T-cell (primary cell): Measurements from ENCODE around the gene CCDC197. TPM values are rescaled to one million over a fixed set of nuclear protein-coding genes. Genes with fewer than 3 reads are reported as not detected.

Experiments
- ATAC-seq, 4 experiments: fragments of 200-7000 bp in 3 of 4; fragments of 150-1000 bp in 1 of 4; cut with Tn5 transposase; replicated peaks in 1 of 4; 1 replicate in 3 of 4; 2 replicates in 1 of 4; pipeline ENCODE4 v1.10.0; 2021; ENCODE audit warnings: moderate library complexity in 3 of 4, mild to moderate bottlenecking in 2 of 4, moderate number of reproducible peaks in 1 of 4
- CTCF ChIA-PET, 2 donors: fragments of 300-600 bp; sonication (Branson Sonifier 250); formaldehyde crosslinking; loops; one replicate each; lab custom pipeline; 2022; ENCODE audit warnings: antibody characterized with exemption in 2 of 2; lab: Charles Lee
- POLR2A ChIA-PET, 2 donors: fragments of 300-600 bp; sonication (Branson Sonifier 250); formaldehyde crosslinking; loops; one replicate each; lab custom pipeline; 2022; ENCODE audit warnings: antibody characterized with exemption in 2 of 2; lab: Charles Lee
- DNase-seq, 35 experiments: peaks; one replicate each; pipeline versions ENCODE4 v3.0.0 to v3.0.0-alpha.2; 2013 to 2023
- H3K27ac ChIP-seq: one replicate; pipeline ENCODE4 v1.5.1; 2013; ENCODE audit warnings: low read length
- H3K27me3 ChIP-seq, 2 experiments: replicated peaks in 1 of 2; 1 replicate in 1 of 2; 2 replicates in 1 of 2; pipeline versions ENCODE4 v1.6.1 to v1.7.0; 2013; ENCODE audit warnings: low read length in 1 of 2, mixed read lengths in 1 of 2; ENCODE audit not compliant: control insufficient read depth in 2 of 2, insufficient read depth in 2 of 2; ENCODE audit errors: extremely low read depth in 1 of 2
- H3K36me3 ChIP-seq, 2 donors: 1 replicate in 1 of 2; 2 replicates in 1 of 2; pipeline versions ENCODE4 v1.6.1 to v1.7.0; 2013; ENCODE audit warnings: low read length in 1 of 2; ENCODE audit not compliant: control insufficient read depth in 2 of 2, insufficient read depth in 1 of 2; ENCODE audit errors: extremely low read depth in 1 of 2
- H3K4me1 ChIP-seq, 2 experiments: 1 replicate in 1 of 2; 2 replicates in 1 of 2; pipeline versions ENCODE4 v1.6.1 to v1.7.0; 2013; ENCODE audit warnings: low read length in 2 of 2, mixed read lengths in 1 of 2; ENCODE audit not compliant: insufficient read depth in 2 of 2, control insufficient read depth in 1 of 2; ENCODE audit errors: extremely low read depth in 1 of 2
- H3K4me3 ChIP-seq, 2 donors: 1 replicate in 1 of 2; 2 replicates in 1 of 2; pipeline versions ENCODE4 v1.5.1 to v1.7.0; 2013; ENCODE audit warnings: mild to moderate bottlenecking in 2 of 2, low read length in 1 of 2, moderate library complexity in 1 of 2; ENCODE audit not compliant: control insufficient read depth in 1 of 2; ENCODE audit errors: extremely low read depth in 1 of 2
- H3K9me3 ChIP-seq: 2 replicates; pipeline ENCODE4 v1.7.0; 2013
- H3K27ac Mint-ChIP-seq, 2 donors: one replicate each; pipeline ENCODE4 v1.8.0; 2020 to 2021; ENCODE audit warnings: mild to moderate bottlenecking in 2 of 2, mixed read lengths in 2 of 2
- H3K27me3 Mint-ChIP-seq, 2 donors: one replicate each; pipeline ENCODE4 v1.8.0; 2021 to 2022; ENCODE audit warnings: mixed read lengths in 2 of 2
- H3K36me3 Mint-ChIP-seq: one replicate; pipeline ENCODE4 v1.8.0; 2021; ENCODE audit warnings: mixed read lengths
- H3K4me1 Mint-ChIP-seq, 3 donors: one replicate each; pipeline ENCODE4 v1.8.0; 2020 to 2022; ENCODE audit warnings: mixed read lengths in 3 of 3, mild to moderate bottlenecking in 1 of 3
- H3K4me3 Mint-ChIP-seq, 3 donors: one replicate each; pipeline ENCODE4 v1.8.0; 2020 to 2022; ENCODE audit warnings: mild to moderate bottlenecking in 3 of 3, mixed read lengths in 3 of 3, moderate library complexity in 3 of 3
- H3K9me3 Mint-ChIP-seq, 3 donors: one replicate each; pipeline ENCODE4 v1.8.0; 2020 to 2022; ENCODE audit warnings: mixed read lengths in 3 of 3
- WGBS: methylation state at CpG from one replicate; pipeline ENCODE4 v1.1.5; 2013; ENCODE audit warnings: missing lambda C conversion rate; ENCODE audit not compliant: insufficient coverage; 5-methylcytosine and 5-hydroxymethylcytosine counted together
- total RNA-seq, 35 experiments: library from RNA in 6 of 35; stranded (reverse) in 6 of 35; fragments of 120-200 nt in 1 of 35; gene quantifications; one replicate each; pipeline versions ENCODE4 v1.2.1 to v1.2.4 and lab custom pipeline; 2013 to 2026

The CCDC197 gene
- total RNA-seq, 5 donors from 2014 or later (not counting 1 experiment from before 2014, with no cell fraction given), result not detected

DNA sequence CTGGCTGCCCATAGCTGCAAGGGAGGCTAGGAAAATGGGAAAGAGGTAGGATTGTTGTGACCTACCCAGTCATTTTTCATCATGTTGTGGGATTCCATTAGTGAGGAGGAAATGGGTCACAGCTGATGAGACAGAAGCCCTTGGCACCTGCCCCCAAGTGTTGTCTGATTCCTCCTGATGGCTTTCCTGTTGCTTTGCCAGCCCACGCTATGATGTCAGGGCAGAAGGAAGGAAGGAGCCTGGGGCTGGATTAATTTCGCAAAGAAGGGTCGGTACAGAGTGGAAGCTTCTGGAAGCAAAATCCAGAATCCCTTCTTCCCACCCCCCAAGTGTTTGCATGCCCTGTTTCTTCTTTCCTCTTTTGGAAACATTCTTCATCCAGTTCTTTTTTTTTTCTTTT lies 37.8 kb downstream of the CCDC197 start:
- Mint-ChIP-seq H3K27me3 (no peaks in the 10 kb centered on the region), H3K9me3 (no peaks in the 10 kb centered on the region), H3K27ac (no peak overlapping the region), H3K4me1 (peaks cover 3 to 5% (median 4%) of the 10 kb centered on the region in 3 donors), H3K4me3 (no peak overlapping the region), H3K36me3 (no peaks in the 10 kb centered on the region)
- WGBS, result no CpG with 5 or more reads among the region's 3 CpGs
- no peaks in the 10 kb centered on the region for H3K9me3 ChIP-seq
- peaks cover 0 to 5% of the 10 kb centered on the region in 2 experiments for H3K4me1 ChIP-seq
- no peak for DNase-seq
- peaks cover 0 to 5% of the 10 kb centered on the region in 2 experiments for H3K27me3 ChIP-seq
- POLR2A ChIA-PET, result no interaction called here
- CTCF ChIA-PET, result interaction anchor here (0.6 to 3.4 kb wide), 18 partner anchors 9 to 147 kb away, joined by 3 to 50 read pairs (median 4); partner anchors contain the start of gene OTUB2 (in 1 of the 2)
- H3K36me3 ChIP-seq, result no peaks in the 10 kb centered on the region
- no peak for ATAC-seq
- no peak overlapping the region for H3K4me3 ChIP-seq
- no peak overlapping the region for H3K27ac ChIP-seq

- ATAC-seq, result peak; percentile 70 to 92 (median 86)
- Mint-ChIP-seq H3K4me1 (peaks cover 3 to 12% (median 4%) of the 10 kb centered on the region in 3 donors), H3K36me3 (no peaks in the 10 kb centered on the region), H3K4me3 (no peak overlapping the region), H3K9me3 (no peaks in the 10 kb centered on the region), H3K27me3 (no peaks in the 10 kb centered on the region), H3K27ac (no peak overlapping the region)
- 35% methylated on average over 10 of the region's 12 CpGs for WGBS
- ChIA-PET POLR2A (no interaction called here), CTCF (interaction anchor here (0.6 to 3.4 kb wide), 28 partner anchors 9 to 450 kb away, joined by 3 to 50 read pairs (median 5); partner anchors contain the start of genes DDX24 (in 1 of the 2), IFI27L1 (in 1 of the 2), IFI27L2 (in 1 of the 2) and OTUB2 (in 1 of the 2))
- DNase-seq, result peak; percentile 32 to 85 (median 67)
- H3K4me1 ChIP-seq, result peaks cover 0 to 5% of the 10 kb centered on the region in 2 experiments
- no peak overlapping the region for H3K27ac ChIP-seq
- H3K27me3 ChIP-seq, result peaks cover 0 to 5% of the 10 kb centered on the region in 2 experiments
- no peak overlapping the region for H3K4me3 ChIP-seq
- H3K36me3 ChIP-seq, result no peaks in the 10 kb centered on the region
- H3K9me3 ChIP-seq, result no peaks in the 10 kb centered on the region
Measured at GRCh38 chr14:94036313-94037167, 39.4 kb downstream of the CCDC197 start.

DNA sequence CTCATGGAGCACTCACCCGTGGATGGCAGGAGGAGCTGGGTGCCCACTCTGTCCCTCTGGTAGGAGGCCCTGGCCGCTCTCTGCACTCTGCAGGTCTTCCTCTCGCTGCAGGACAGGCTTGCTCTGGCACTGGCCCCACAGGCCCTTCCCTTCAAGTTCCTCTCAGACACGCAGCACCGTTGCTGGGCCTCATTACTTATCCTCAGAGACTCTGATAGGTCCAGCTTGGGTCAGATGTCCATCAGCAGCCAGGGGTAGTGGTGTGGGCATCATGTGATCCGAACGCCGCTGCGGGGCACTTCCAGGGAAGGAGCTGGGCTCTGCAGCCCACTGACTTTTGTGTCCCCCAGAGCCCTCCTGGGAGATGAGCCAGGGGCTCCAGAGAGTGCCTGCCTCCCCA lies 40.9 kb downstream of the CCDC197 start:
- Mint-ChIP-seq H3K9me3 (no peaks in the 10 kb centered on the region), H3K27ac (no peak overlapping the region), H3K36me3 (no peaks in the 10 kb centered on the region), H3K4me3 (no peak overlapping the region), H3K27me3 (no peaks in the 10 kb centered on the region), H3K4me1 (peaks cover 3 to 12% (median 4%) of the 10 kb centered on the region in 3 donors)
- no peak overlapping the region for H3K27ac ChIP-seq
- no peak for ATAC-seq
- 84% methylated on average over 6 of the region's 9 CpGs for WGBS
- H3K4me1 ChIP-seq, result peaks cover 0 to 5% of the 10 kb centered on the region in 2 experiments
- ChIA-PET POLR2A (no interaction called here), CTCF (interaction anchor here (0.7 to 3.1 kb wide), 5 partner anchors 9 to 142 kb away, joined by 3 to 33 read pairs (median 6); no protein-coding TSS in a partner anchor)
- H3K27me3 ChIP-seq, result peaks cover 0 to 5% of the 10 kb centered on the region in 2 experiments
- no peaks in the 10 kb centered on the region for H3K9me3 ChIP-seq
- no peak for DNase-seq
- H3K4me3 ChIP-seq, result no peak overlapping the region
- no peaks in the 10 kb centered on the region for H3K36me3 ChIP-seq

GRCh38 chr14:94038510-94038909 lies 41.4 kb downstream of the CCDC197 start:
- peaks cover 3 to 12% (median 4%) of the 10 kb centered on the region in 3 donors for H3K4me1 Mint-ChIP-seq

GRCh38 chr14:94038921-94039629 lies 42.0 kb downstream of the CCDC197 start:
- no peaks in the 10 kb centered on the region for H3K27me3 Mint-ChIP-seq
- WGBS, result 85% methylated on average over 8 of the region's 11 CpGs
- peaks cover 0 to 2% of the 10 kb centered on the region in 2 donors for H3K36me3 ChIP-seq
- no peak overlapping the region for H3K4me3 Mint-ChIP-seq
- no peak overlapping the region for H3K4me3 ChIP-seq
- H3K27me3 ChIP-seq, result peaks cover 0 to 5% of the 10 kb centered on the region in 2 experiments
- no peak overlapping the region for H3K27ac ChIP-seq
- ChIA-PET POLR2A (interaction anchor here in 1 of 2 donors (0.6 kb wide), 1 partner anchor 35 kb away, joined by 4 read pairs; no protein-coding TSS in a partner anchor), CTCF (interaction anchor here (0.6 to 2.4 kb wide), 4 partner anchors 10 to 142 kb away, joined by 3 to 6 read pairs (median 6); no protein-coding TSS in a partner anchor)
- H3K9me3 Mint-ChIP-seq, result no peaks in the 10 kb centered on the region
- no peaks in the 10 kb centered on the region for H3K9me3 ChIP-seq
- ATAC-seq (no peak), DNase-seq (no peak)
- H3K27ac Mint-ChIP-seq, result no peak overlapping the region
- H3K4me1 ChIP-seq, result peaks cover 0 to 5% of the 10 kb centered on the region in 2 experiments
- H3K4me1 Mint-ChIP-seq, result peaks cover 3 to 12% (median 4%) of the 10 kb centered on the region in 3 donors
- H3K36me3 Mint-ChIP-seq, result no peaks in the 10 kb centered on the region

More at GRCh38 chr14:94038510-94038909, 41.4 kb downstream of the CCDC197 start:
- ATAC-seq (no peak), DNase-seq (no peak)
- Histone ChIP-seq H3K9me3 (no peaks in the 10 kb centered on the region), H3K36me3 (no peaks in the 10 kb centered on the region), H3K4me3 (no peak overlapping the region), H3K27ac (no peak overlapping the region), H3K4me1 (peaks cover 0 to 5% of the 10 kb centered on the region in 2 experiments), H3K27me3 (peaks cover 0 to 5% of the 10 kb centered on the region in 2 experiments)
- Mint-ChIP-seq H3K27me3 (no peaks in the 10 kb centered on the region), H3K9me3 (no peaks in the 10 kb centered on the region), H3K4me3 (no peak overlapping the region), H3K36me3 (no peaks in the 10 kb centered on the region), H3K27ac (no peak overlapping the region)
- no CpG with 5 or more reads among the region's 7 CpGs for WGBS
- ChIA-PET CTCF (interaction anchor here (0.6 to 3.1 kb wide), 5 partner anchors 9 to 141 kb away, joined by 3 to 33 read pairs (median 6); no protein-coding TSS in a partner anchor), POLR2A (no interaction called here)

GRCh38 chr14:94040247-94040646 lies 43.1 kb downstream of the CCDC197 start:
- Histone ChIP-seq H3K4me1 (peaks cover 0 to 5% of the 10 kb centered on the region in 2 experiments), H3K36me3 (peaks cover 4 to 5% of the 10 kb centered on the region in 2 donors), H3K27ac (no peak overlapping the region), H3K4me3 (no peak overlapping the region), H3K9me3 (no peaks in the 10 kb centered on the region), H3K27me3 (peaks cover 0 to 5% of the 10 kb centered on the region in 2 experiments)
- peaks cover 4% of the 10 kb centered on the region for H3K36me3 Mint-ChIP-seq
- H3K27ac Mint-ChIP-seq, result peak overlapping the region in 1 of 2 donors; percentile 3
- H3K9me3 Mint-ChIP-seq, result no peaks in the 10 kb centered on the region
- H3K27me3 Mint-ChIP-seq, result no peaks in the 10 kb centered on the region
- POLR2A ChIA-PET, result no interaction called here
- CTCF ChIA-PET, result interaction anchor here in 1 of 2 donors (1.2 kb wide), 1 partner anchor 140 kb away, joined by 5 read pairs; no protein-coding TSS in a partner anchor
- no peak overlapping the region for H3K4me3 Mint-ChIP-seq
- H3K4me1 Mint-ChIP-seq, result peaks cover 3 to 12% (median 4%) of the 10 kb centered on the region in 3 donors
- DNase-seq (no peak), ATAC-seq (no peak)
- WGBS, result 69% methylated on average over 2 of the region's 5 CpGs
